ENCODE results near the gene ESF1.
A peak's percentile ranks its signal among the peaks of the same experiment; 100 is the strongest.
"Not testable (repeated sequence)": the region's sequence is repeated elsewhere in the genome, so short reads cannot be mapped to it uniquely, and the experiment has no call there.

ESF1 gene

GRCh38 chr20:13788167-13788834 is 3.6 kb upstream of the ESF1 start:
- peak; percentile 69 for DNase-seq

GRCh38 chr20:13786143-13786828 is 1.6 kb upstream of the ESF1 start:
- peak; percentile 15 for DNase-seq

- no peak for DNase-seq
Observed at GRCh38 chr20:13784271-13784892, 337 bp downstream of the ESF1 start.

GRCh38 chr20:13783528-13783927 is 1.2 kb downstream of the ESF1 start:
- DNase-seq: no peak

GRCh38 chr20:13778827-13779226 is 5.9 kb downstream of the ESF1 start:
- DNase-seq: no peak

- no peak for DNase-seq
Observed at GRCh38 chr20:13777171-13777601, 7.5 kb downstream of the ESF1 start.

- no peak for DNase-seq
Observed at GRCh38 chr20:13775867-13776266, 8.9 kb downstream of the ESF1 start.

GRCh38 chr20:13772529-13772928 is 12.2 kb downstream of the ESF1 start:
- DNase-seq: no peak

GRCh38 chr20:13771853-13772453 is 12.8 kb downstream of the ESF1 start:
- peak; percentile 60 for DNase-seq

GRCh38 chr20:13770141-13770540 is 14.6 kb downstream of the ESF1 start:
- DNase-seq: no peak

GRCh38 chr20:13765868-13766416 is 18.8 kb downstream of the ESF1 start:
- no peak for DNase-seq

GRCh38 chr20:13765299-13765698 is 19.4 kb downstream of the ESF1 start:
- no peak for DNase-seq

- DNase-seq: not testable (repeated sequence)
Observed at GRCh38 chr20:13760451-13760946, 24.2 kb downstream of the ESF1 start.

- DNase-seq: no peak
Observed at GRCh38 chr20:13758884-13759283, 25.8 kb downstream of the ESF1 start.

GRCh38 chr20:13756551-13756950 is 28.2 kb downstream of the ESF1 start:
- DNase-seq: no peak

- no peak for DNase-seq
Observed at GRCh38 chr20:13755809-13756208, 28.9 kb downstream of the ESF1 start.

GRCh38 chr20:13753436-13754036 is 31.2 kb downstream of the ESF1 start:
- no peak for DNase-seq

- DNase-seq: no peak
Observed at GRCh38 chr20:13749811-13750210, 34.9 kb downstream of the ESF1 start.

- no peak for DNase-seq
Observed at GRCh38 chr20:13745784-13746183, 38.9 kb downstream of the ESF1 start.

GRCh38 chr20:13744352-13744751 is 40.4 kb downstream of the ESF1 start:
- no peak for DNase-seq

GRCh38 chr20:13741879-13742278 is 42.8 kb downstream of the ESF1 start:
- no peak for DNase-seq

- DNase-seq: no peak
Observed at GRCh38 chr20:13739731-13740649, 44.7 kb downstream of the ESF1 start.
